HG02973 (cell line): Measurements from ENCODE around the gene GRIN3A.
"Not testable (repeated sequence)": the region's sequence is repeated elsewhere in the genome, so short reads cannot be mapped to it uniquely, and the experiment has no call there.

Experiments
- ATAC-seq: cut with Tn5 transposase; IDR thresholded peaks from one replicate; pipeline ENCODE4 v1.9.1; 2021; ENCODE audit warnings: moderate library complexity; ENCODE audit not compliant: unreplicated experiment

Gene GRIN3A

GRCh38 chr9:101738566-101739183, at the start of gene GRIN3A:
Gene GRIN3A (minus strand): TSS chr9:101738647. CDS start chr9:101737979, 668 bp downstream.
- ATAC-seq = no peak

- ATAC-seq = no peak
Observed at GRCh38 chr9:101787891-101788290, 49.4 kb upstream of the GRIN3A start.

- no peak for ATAC-seq
Observed at GRCh38 chr9:101778332-101778731, 39.9 kb upstream of the GRIN3A start.

GRCh38 chr9:101764472-101764871, 26.0 kb upstream of the GRIN3A start:
- ATAC-seq = no peak

- ATAC-seq = no peak
Observed at GRCh38 chr9:101758304-101758930, 20.0 kb upstream of the GRIN3A start.

GRCh38 chr9:101753716-101754115, 15.3 kb upstream of the GRIN3A start:
- ATAC-seq = no peak

- no peak for ATAC-seq
Observed at GRCh38 chr9:101751895-101752294, 13.4 kb upstream of the GRIN3A start.

GRCh38 chr9:101739311-101739710, 864 bp upstream of the GRIN3A start:
- ATAC-seq = no peak

GRCh38 chr9:101737705-101738565, 512 bp downstream of the GRIN3A start:
- no peak for ATAC-seq

- ATAC-seq = no peak
Observed at GRCh38 chr9:101737165-101737704, 1.2 kb downstream of the GRIN3A start.

- no peak for ATAC-seq
Observed at GRCh38 chr9:101736717-101737116, 1.7 kb downstream of the GRIN3A start.

GRCh38 chr9:101731429-101731828, 7.0 kb downstream of the GRIN3A start:
- ATAC-seq = no peak

- peak; percentile 99 for ATAC-seq
Observed at GRCh38 chr9:101727612-101728524, 10.6 kb downstream of the GRIN3A start.

GRCh38 chr9:101724271-101724670, 14.2 kb downstream of the GRIN3A start:
- not testable (repeated sequence) for ATAC-seq

- ATAC-seq = no peak
Observed at GRCh38 chr9:101718192-101718591, 20.3 kb downstream of the GRIN3A start.

GRCh38 chr9:101716629-101717028, 21.8 kb downstream of the GRIN3A start:
- no peak for ATAC-seq

GRCh38 chr9:101711330-101711941, 27.0 kb downstream of the GRIN3A start:
- peak; percentile 82 for ATAC-seq

GRCh38 chr9:101708855-101709254, 29.6 kb downstream of the GRIN3A start:
- no peak for ATAC-seq

GRCh38 chr9:101707721-101708120, 30.7 kb downstream of the GRIN3A start:
- no peak for ATAC-seq

GRCh38 chr9:101706997-101707396, 31.4 kb downstream of the GRIN3A start:
- no peak for ATAC-seq
